Activated CD8-positive, alpha-beta T cell treated with anti-CD3 and anti-CD28 coated beads for 36 hours (primary cell): Measurements from ENCODE around the gene BEX3. TPM values are rescaled to one million over a fixed set of nuclear protein-coding genes. Genes with fewer than 3 reads are reported as not detected.
"Not testable (repeated sequence)": the region's sequence is repeated elsewhere in the genome, so short reads cannot be mapped to it uniquely, and the experiment has no call there.

Experiments used
- ATAC-seq: fragments of 200-7000 bp; cut with Tn5 transposase; one replicate; pipeline ENCODE4 v1.10.0; 2021; ENCODE audit warnings: mild to moderate bottlenecking, moderate library complexity
- CTCF ChIA-PET: fragments of 350-600 bp; sonication (Branson Sonifier 250); formaldehyde crosslinking; loops from one replicate; lab custom pipeline; 2021; ENCODE audit warnings: antibody characterized with exemption; lab: Charles Lee
- POLR2A ChIA-PET: fragments of 350-600 bp; sonication (Branson Sonifier 250); formaldehyde crosslinking; loops from one replicate; lab custom pipeline; 2021; ENCODE audit warnings: antibody characterized with exemption; lab: Charles Lee
- DNase-seq: peaks from one replicate; pipeline ENCODE4 v3.0.0-alpha.2; 2020
- H3K27ac Mint-ChIP-seq: one replicate; pipeline ENCODE4 v1.8.0; 2021; ENCODE audit warnings: mild to moderate bottlenecking, mixed read lengths
- H3K27me3 Mint-ChIP-seq: one replicate; pipeline ENCODE4 v1.8.0; 2021; ENCODE audit warnings: mixed read lengths
- H3K36me3 Mint-ChIP-seq: one replicate; pipeline ENCODE4 v1.8.0; 2021; ENCODE audit warnings: low read depth, mixed read lengths
- H3K4me1 Mint-ChIP-seq: one replicate; pipeline ENCODE4 v1.8.0; 2021; ENCODE audit warnings: low read depth, mixed read lengths
- H3K4me3 Mint-ChIP-seq: one replicate; pipeline ENCODE4 v1.8.0; 2021; ENCODE audit warnings: mild to moderate bottlenecking, moderate library complexity, mixed read lengths
- H3K9me3 Mint-ChIP-seq: one replicate; pipeline ENCODE4 v1.8.0; 2021; ENCODE audit warnings: mixed read lengths
- CTCF ChIP-seq: fragments of 200-600 bp; IDR thresholded peaks from one replicate; pipeline ENCODE4 v1.8.0; 2022; ENCODE audit warnings: antibody characterized with exemption, mild to moderate bottlenecking
- intact Hi-C: fragments of 100-400 bp; cut with micrococcal nuclease; formaldehyde crosslinking; loops from one replicate; pipeline ENCODE4 v1.10.0; 2022
- total RNA-seq, 2 experiments: library from RNA; stranded (reverse); gene quantifications; one replicate each; pipeline ENCODE4 v1.2.3, GENCODE V29; 2021

The BEX3 gene
- total RNA-seq, 2 experiments from 2014 or later, result 30.8 to 35.1 TPM

DNA sequence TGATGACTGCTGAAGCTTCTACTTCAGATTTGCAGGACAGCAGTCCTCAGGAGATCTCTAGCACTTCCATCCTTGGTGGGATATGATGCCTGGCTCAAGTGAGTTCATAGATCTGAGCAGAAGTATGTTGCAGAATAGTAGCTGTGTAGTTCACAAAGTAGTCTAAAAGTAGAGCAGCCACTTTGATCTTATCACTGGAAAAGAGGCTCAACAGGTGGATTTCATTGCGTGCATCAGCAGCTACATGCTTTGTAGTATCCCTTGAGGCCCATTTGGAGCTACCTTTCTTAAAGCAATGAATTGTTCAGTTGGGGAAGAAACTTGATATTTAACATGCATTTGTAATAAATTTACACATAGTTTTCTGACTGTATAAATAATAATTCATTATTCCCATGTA, 29.9 kb downstream of the BEX3 start:
- ChIA-PET CTCF (no interaction called here), POLR2A (no interaction called here)
- Mint-ChIP-seq H3K27me3 (peaks cover 2% of the 10 kb centered on the region), H3K36me3 (no peaks in the 10 kb centered on the region), H3K4me1 (peaks cover 11% of the 10 kb centered on the region), H3K4me3 (no peak overlapping the region), H3K27ac (no peak overlapping the region), H3K9me3 (no peaks in the 10 kb centered on the region)
- no peak for TF ChIP-seq CTCF
- no peak for ATAC-seq
- DNase-seq, result no peak
- intact Hi-C loops, result no loop called here

GRCh38 chrX:103407776-103408175, 31.4 kb downstream of the BEX3 start:
- no peak for ATAC-seq
- no peak for TF ChIP-seq CTCF
- no peak overlapping the region for H3K4me3 Mint-ChIP-seq
- no peaks in the 10 kb centered on the region for H3K36me3 Mint-ChIP-seq
- H3K9me3 Mint-ChIP-seq, result no peaks in the 10 kb centered on the region
- ChIA-PET CTCF (no interaction called here), POLR2A (no interaction called here)
- peaks cover 2% of the 10 kb centered on the region for H3K27me3 Mint-ChIP-seq
- H3K4me1 Mint-ChIP-seq, result peaks cover 11% of the 10 kb centered on the region
- DNase-seq, result no peak
- H3K27ac Mint-ChIP-seq, result no peak overlapping the region
- intact Hi-C loops, result no loop called here

DNA sequence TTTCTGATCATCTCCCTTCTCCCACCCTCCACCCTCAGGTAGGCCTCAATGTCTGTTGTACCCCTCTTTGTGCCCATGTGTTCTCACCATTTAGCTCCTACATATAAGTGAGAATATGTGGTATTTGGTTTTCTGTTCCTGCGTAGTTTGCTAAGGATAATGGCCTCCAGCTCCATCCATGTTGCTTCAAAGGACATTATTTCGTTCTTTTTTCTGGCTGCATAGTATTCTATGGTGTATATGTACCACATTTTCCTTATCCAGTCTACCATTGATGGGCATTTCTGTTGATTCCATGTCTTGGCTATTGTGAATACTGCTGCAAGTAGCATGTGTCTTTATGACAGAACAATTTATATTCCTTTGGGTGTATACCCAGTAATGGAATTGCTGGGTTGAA, 35.4 kb downstream of the BEX3 start:
- H3K27ac Mint-ChIP-seq, H3K36me3 Mint-ChIP-seq, H3K4me3 Mint-ChIP-seq, H3K9me3 Mint-ChIP-seq, CTCF ChIA-PET, intact Hi-C loops, H3K27me3 Mint-ChIP-seq, ATAC-seq, H3K4me1 Mint-ChIP-seq, POLR2A ChIA-PET, DNase-seq: not testable (repeated sequence)

GRCh38 chrX:103413705-103414387, 37.5 kb downstream of the BEX3 start:
- no peaks in the 10 kb centered on the region for H3K9me3 Mint-ChIP-seq
- no peak for TF ChIP-seq CTCF
- intact Hi-C loops, result no loop called here
- no peaks in the 10 kb centered on the region for H3K27me3 Mint-ChIP-seq
- ChIA-PET POLR2A (no interaction called here), CTCF (no interaction called here)
- ATAC-seq (no peak), DNase-seq (no peak)
- H3K36me3 Mint-ChIP-seq, result no peaks in the 10 kb centered on the region
- H3K4me3 Mint-ChIP-seq, result no peak overlapping the region
- H3K27ac Mint-ChIP-seq, result no peak overlapping the region
- H3K4me1 Mint-ChIP-seq, result peaks cover 6% of the 10 kb centered on the region

DNA sequence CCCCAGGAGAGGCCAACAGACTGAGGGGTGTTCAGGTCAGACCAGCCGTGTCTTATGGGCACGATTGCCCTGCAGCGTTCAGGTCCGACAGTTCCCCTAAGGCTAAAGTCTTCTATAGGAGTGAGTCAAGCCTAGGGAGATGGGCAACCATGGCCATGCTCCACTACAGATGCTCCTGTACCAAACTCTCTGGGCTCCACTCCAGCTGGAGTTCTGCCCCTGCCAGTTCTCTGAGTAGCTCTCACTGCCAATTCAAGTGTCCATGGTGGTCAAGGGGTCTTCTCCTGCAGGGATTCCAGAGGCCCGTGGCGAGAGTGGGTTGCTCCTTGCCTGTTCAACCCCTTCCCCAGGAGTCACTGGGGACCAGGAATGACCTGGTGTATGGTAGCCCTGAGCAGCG, 38.2 kb downstream of the BEX3 start:
- intact Hi-C loops, result no loop called here
- POLR2A ChIA-PET, result no interaction called here
- no peaks in the 10 kb centered on the region for H3K36me3 Mint-ChIP-seq
- H3K4me1 Mint-ChIP-seq, result peaks cover 6% of the 10 kb centered on the region
- H3K27me3 Mint-ChIP-seq, result no peaks in the 10 kb centered on the region
- DNase-seq, result no peak
- H3K27ac Mint-ChIP-seq, result no peak overlapping the region
- CTCF ChIA-PET, result no interaction called here
- H3K9me3 Mint-ChIP-seq, result no peaks in the 10 kb centered on the region
- ATAC-seq, result no peak
- no peak overlapping the region for H3K4me3 Mint-ChIP-seq
- no peak for TF ChIP-seq CTCF
